B cell (primary cell): ENCODE measurements around the gene PPP2R2C.

Experiments
- CTCF ChIP-seq: fragments of 200-600 bp; IDR thresholded peaks from one replicate; pipeline ENCODE4 v1.8.0; 2022; ENCODE audit warnings: antibody characterized with exemption, mild to moderate bottlenecking
- EZH2 ChIP-seq: IDR thresholded peaks from 2 replicates; pipeline ENCODE4 v1.6.1; 2012; ENCODE audit warnings: borderline replicate concordance, low read depth, mild to moderate bottlenecking, moderate library complexity, low read length; ENCODE audit not compliant: insufficient read depth, poor library complexity, severe bottlenecking

- TF ChIP-seq EZH2 (no peak), CTCF (no peak)
Measured at GRCh38 chr4:6290256-6290655, 182.2 kb downstream of the PPP2R2C start.
